Karpas-422 (cell line): ENCODE measurements around the gene ASTN2. TPM values are rescaled to one million over a fixed set of nuclear protein-coding genes. Genes with fewer than 3 reads are reported as not detected.

ENCODE experiments used
- DNase-seq: peaks from one replicate; pipeline ENCODE4 v3.0.0-alpha.2; 2015
- H2AFZ ChIP-seq: fragments of 200-600 bp; sonication (generic); 2 replicates; pipeline ENCODE4 v1.6.1; 2014; ENCODE audit warnings: antibody characterized with exemption, low read length, mixed read lengths
- H3K27ac ChIP-seq: fragments of 200-600 bp; sonication (generic); 2 replicates; pipeline ENCODE4 v1.5.1; 2014; ENCODE audit warnings: mild to moderate bottlenecking, low read length, moderate library complexity
- H3K27me3 ChIP-seq: fragments of 200-600 bp; sonication (generic); 2 replicates; pipeline ENCODE4 v1.6.1; 2014; ENCODE audit warnings: low read length, mixed read lengths
- H3K36me3 ChIP-seq: fragments of 200-600 bp; sonication (generic); 2 replicates; pipeline ENCODE4 v1.6.1; 2014; ENCODE audit warnings: low read length, mixed read lengths; ENCODE audit not compliant: insufficient read depth
- H3K4me1 ChIP-seq: fragments of 200-600 bp; sonication (generic); 2 replicates; pipeline ENCODE4 v1.6.1; 2014; ENCODE audit warnings: mild to moderate bottlenecking, low read length, mixed read lengths
- H3K4me2 ChIP-seq: fragments of 200-600 bp; sonication (generic); 2 replicates; pipeline ENCODE4 v1.6.1; 2014; ENCODE audit warnings: low read length, low read depth, mild to moderate bottlenecking; ENCODE audit not compliant: poor library complexity, severe bottlenecking
- H3K4me3 ChIP-seq: fragments of 200-600 bp; sonication (generic); 2 replicates; pipeline ENCODE4 v1.5.1; 2014; ENCODE audit warnings: mild to moderate bottlenecking, antibody characterized with exemption, low read length, mixed read lengths
- H3K79me2 ChIP-seq: fragments of 200-600 bp; sonication (generic); 2 replicates; pipeline ENCODE4 v1.6.1; 2014; ENCODE audit warnings: mild to moderate bottlenecking, low read length, mixed read lengths
- H3K9ac ChIP-seq: fragments of 200-600 bp; sonication (generic); 2 replicates; pipeline ENCODE4 v1.6.0; 2014; ENCODE audit warnings: low read length
- H3K9me2 ChIP-seq: fragments of 200-600 bp; sonication (generic), shearing (Covaris generic); replicated peaks from 2 replicates; pipeline ENCODE4 v1.6.0; 2014; ENCODE audit warnings: mild to moderate bottlenecking, low read length, moderate library complexity; ENCODE audit not compliant: insufficient read depth
- H3K9me3 ChIP-seq: fragments of 300-700, 200-600 bp; sonication (generic); 2 replicates; pipeline ENCODE4 v1.6.1; 2014; ENCODE audit warnings: low read length, mixed read lengths
- H4K20me1 ChIP-seq: fragments of 200-600 bp; sonication (generic); 2 replicates; pipeline ENCODE4 v1.6.1; 2014; ENCODE audit warnings: mild to moderate bottlenecking, antibody characterized with exemption, low read length, low read depth; ENCODE audit not compliant: insufficient read depth
- small RNA-seq: library from RNA; depleted of rRNA; stranded (forward); fragments of <200 nt; gene quantifications from one replicate; pipeline ENCODE3, GENCODE V24; 2014
- total RNA-seq: library from RNA; depleted of rRNA; stranded (reverse); fragments of >200 nt; shearing (Covaris generic); gene quantifications from 2 replicates; pipeline ENCODE4 v1.2.3, GENCODE V29; 2014; ENCODE audit warnings: low replicate concordance

Gene ASTN2
- total RNA-seq, 1 experiment from 2014 or later, result 5.3 TPM

DNA sequence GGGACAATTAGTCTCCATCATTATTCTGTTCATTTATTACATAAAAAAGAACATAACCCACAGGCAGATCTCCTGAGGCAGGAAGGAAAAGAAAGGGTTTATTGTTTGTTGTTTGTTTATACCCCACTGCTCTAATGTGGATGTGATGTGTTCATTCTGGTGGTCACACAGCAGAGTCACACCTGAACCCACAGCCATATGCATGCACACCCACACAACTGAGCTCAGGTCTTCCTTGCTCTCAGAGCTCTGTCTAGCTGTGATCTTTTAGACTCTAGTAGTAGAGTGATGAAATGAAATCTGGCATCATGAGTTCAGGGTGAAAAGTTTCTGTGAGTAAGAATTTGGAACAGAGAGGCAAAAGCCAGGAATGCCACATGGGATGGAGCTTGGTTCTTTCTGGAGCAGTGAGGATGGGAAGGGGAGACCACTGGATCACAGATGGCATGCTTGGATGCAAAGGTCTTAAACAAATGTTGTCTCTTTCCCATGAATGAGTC, 1034.3 kb downstream of the ASTN2 start:
- no peak overlapping the region for H3K4me2 ChIP-seq
- H3K27ac ChIP-seq, result no peak overlapping the region
- no peak overlapping the region for H3K9ac ChIP-seq
- no peak overlapping the region for H2AFZ ChIP-seq
- H3K36me3 ChIP-seq, result no peaks in the 10 kb centered on the region
- no peaks in the 10 kb centered on the region for H3K79me2 ChIP-seq
- no peaks in the 10 kb centered on the region for H4K20me1 ChIP-seq
- no peaks in the 10 kb centered on the region for H3K9me3 ChIP-seq
- no peaks in the 10 kb centered on the region for H3K27me3 ChIP-seq
- no peak for DNase-seq
- no peaks in the 10 kb centered on the region for H3K4me1 ChIP-seq
- H3K9me2 ChIP-seq, result no peaks in the 10 kb centered on the region
- H3K4me3 ChIP-seq, result no peak overlapping the region

DNA sequence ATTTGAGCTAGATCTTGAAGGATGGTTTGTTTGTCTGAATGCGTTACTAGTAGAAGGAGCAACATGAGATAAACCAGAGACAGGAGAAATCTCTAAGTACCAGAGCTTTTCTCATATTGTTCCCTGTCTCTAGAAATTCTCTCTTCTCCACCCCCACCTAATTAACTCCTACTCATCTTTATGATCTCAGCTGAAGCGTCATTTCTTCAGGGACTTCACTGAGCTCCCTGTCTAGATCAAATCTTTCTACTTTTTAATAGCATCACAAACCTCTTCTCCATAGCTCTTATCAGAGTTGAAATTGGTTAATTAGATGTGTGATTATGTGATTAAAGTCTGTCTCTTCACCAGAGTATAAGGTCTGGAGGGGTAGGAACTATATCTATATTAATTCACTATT, 1035.0 kb downstream of the ASTN2 start:
- Histone ChIP-seq H3K36me3 (no peaks in the 10 kb centered on the region), H3K4me1 (no peaks in the 10 kb centered on the region), H2AFZ (no peak overlapping the region), H3K27me3 (no peaks in the 10 kb centered on the region), H3K4me2 (no peak overlapping the region), H3K9me3 (no peaks in the 10 kb centered on the region), H3K9ac (no peak overlapping the region), H3K79me2 (no peaks in the 10 kb centered on the region), H3K9me2 (no peaks in the 10 kb centered on the region), H3K4me3 (no peak overlapping the region), H3K27ac (no peak overlapping the region), H4K20me1 (no peaks in the 10 kb centered on the region)
- no peak for DNase-seq

DNA sequence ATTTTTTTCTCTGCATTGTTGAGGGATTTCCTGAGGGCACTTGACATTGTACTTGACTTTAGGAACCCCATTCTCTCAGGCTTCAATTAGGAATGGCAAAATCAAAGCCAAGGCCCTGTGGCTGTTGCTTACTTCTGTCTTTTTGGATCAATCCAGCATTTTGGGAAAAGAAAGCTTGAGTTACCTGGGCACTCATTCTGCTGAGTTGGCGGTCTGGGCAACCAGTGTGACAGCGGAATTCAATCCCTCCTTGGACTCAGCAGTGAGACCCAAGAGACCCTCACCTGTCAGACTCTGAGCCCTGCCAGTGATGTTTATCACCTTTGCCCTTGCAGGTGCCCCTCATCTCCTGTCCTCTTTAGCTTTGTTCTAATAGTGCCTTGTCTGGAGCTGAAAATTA, 1036.0 kb downstream of the ASTN2 start:
- H3K9me3 ChIP-seq, result no peaks in the 10 kb centered on the region
- H3K9me2 ChIP-seq, result no peaks in the 10 kb centered on the region
- DNase-seq, result no peak
- no peak overlapping the region for H3K4me3 ChIP-seq
- no peaks in the 10 kb centered on the region for H3K36me3 ChIP-seq
- H2AFZ ChIP-seq, result no peak overlapping the region
- no peaks in the 10 kb centered on the region for H3K4me1 ChIP-seq
- no peaks in the 10 kb centered on the region for H3K79me2 ChIP-seq
- no peak overlapping the region for H3K9ac ChIP-seq
- H3K4me2 ChIP-seq, result no peak overlapping the region
- no peak overlapping the region for H3K27ac ChIP-seq
- H3K27me3 ChIP-seq, result no peaks in the 10 kb centered on the region
- H4K20me1 ChIP-seq, result no peaks in the 10 kb centered on the region

DNA sequence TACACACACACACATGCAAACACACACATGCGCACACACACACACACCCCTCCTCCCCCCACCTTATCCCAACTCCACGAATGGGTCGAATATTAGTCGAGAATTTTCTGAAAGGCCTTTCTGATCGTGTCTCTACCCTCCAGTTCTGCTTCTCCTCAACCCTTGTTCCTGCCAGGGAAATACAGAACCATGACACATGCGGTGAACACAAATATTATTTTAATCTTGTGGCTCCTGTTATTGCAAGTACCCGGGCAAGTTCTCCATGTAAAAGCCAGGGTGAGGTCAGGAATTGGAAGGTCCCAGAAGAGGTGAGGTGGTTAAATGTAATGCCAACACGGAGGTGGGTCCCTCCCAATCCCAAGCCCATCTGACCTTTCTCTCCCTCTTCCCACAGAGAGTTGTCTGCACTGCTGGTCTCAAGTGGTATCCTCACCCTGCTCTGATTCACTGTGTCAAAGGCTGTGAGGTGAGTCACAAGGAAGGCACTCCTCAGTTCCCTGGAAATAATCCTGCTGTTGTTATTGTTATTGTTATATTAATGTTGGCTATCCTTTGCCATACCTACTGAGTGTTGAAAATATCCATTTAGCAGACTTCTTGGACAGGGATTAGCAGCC, 1037.6 kb downstream of the ASTN2 start:
- no peak overlapping the region for H3K9ac ChIP-seq
- no peak overlapping the region for H3K4me3 ChIP-seq
- no peak overlapping the region for H3K4me2 ChIP-seq
- H3K27ac ChIP-seq, result no peak overlapping the region
- H3K79me2 ChIP-seq, result no peaks in the 10 kb centered on the region
- H3K4me1 ChIP-seq, result no peaks in the 10 kb centered on the region
- no peaks in the 10 kb centered on the region for H3K9me2 ChIP-seq
- no peaks in the 10 kb centered on the region for H3K27me3 ChIP-seq
- no peaks in the 10 kb centered on the region for H3K36me3 ChIP-seq
- no peak overlapping the region for H2AFZ ChIP-seq
- no peak for DNase-seq
- no peaks in the 10 kb centered on the region for H3K9me3 ChIP-seq
- no peaks in the 10 kb centered on the region for H4K20me1 ChIP-seq

Small RNAs within 50 kb of the gene (small RNA-seq; reads per million reads assigned to genes)
- not detected for gene SNORA70C
